ENCODE measurements around the gene ASB2.

The ASB2 gene

GRCh38 chr14:93962701-93963601 lies 13.4 kb downstream of the ASB2 start:
- no peak for DNase-seq (ENCODE audit: low spot score)

- DNase-seq (ENCODE audit: low spot score): no peak
Measured at GRCh38 chr14:93961620-93962019, 14.8 kb downstream of the ASB2 start.

- DNase-seq (ENCODE audit: low spot score): no peak
Measured at GRCh38 chr14:93960774-93961438, 15.5 kb downstream of the ASB2 start.

- DNase-seq (ENCODE audit: low spot score): no peak
Measured at GRCh38 chr14:93960108-93960475, 16.3 kb downstream of the ASB2 start.

GRCh38 chr14:93959239-93960107 lies 16.9 kb downstream of the ASB2 start:
- DNase-seq (ENCODE audit: low spot score): peak; percentile 75

- DNase-seq (ENCODE audit: low spot score): no peak
Measured at GRCh38 chr14:93958567-93959238, 17.7 kb downstream of the ASB2 start.

GRCh38 chr14:93957751-93958566 lies 18.4 kb downstream of the ASB2 start:
- DNase-seq (ENCODE audit: low spot score): no peak

GRCh38 chr14:93957333-93957710 lies 19.0 kb downstream of the ASB2 start:
- no peak for DNase-seq (ENCODE audit: low spot score)

GRCh38 chr14:93956514-93957332 lies 19.6 kb downstream of the ASB2 start:
- DNase-seq (ENCODE audit: low spot score): no peak

GRCh38 chr14:93955850-93956481 lies 20.4 kb downstream of the ASB2 start:
- DNase-seq (ENCODE audit: low spot score): no peak

- DNase-seq (ENCODE audit: low spot score): no peak
Measured at GRCh38 chr14:93954900-93955849, 21.2 kb downstream of the ASB2 start.

- no peak for DNase-seq (ENCODE audit: low spot score)
Measured at GRCh38 chr14:93954516-93954830, 21.9 kb downstream of the ASB2 start.

GRCh38 chr14:93953739-93954515 lies 22.4 kb downstream of the ASB2 start:
- no peak for DNase-seq (ENCODE audit: low spot score)

GRCh38 chr14:93953263-93953662 lies 23.1 kb downstream of the ASB2 start:
- DNase-seq (ENCODE audit: low spot score): no peak

- DNase-seq (ENCODE audit: low spot score): no peak
Measured at GRCh38 chr14:93952829-93953228, 23.5 kb downstream of the ASB2 start.

GRCh38 chr14:93951635-93952540 lies 24.5 kb downstream of the ASB2 start:
- DNase-seq (ENCODE audit: low spot score): no peak

Data from AG20443 (cell line).